GM23338 (cell line): ENCODE data around the gene SDR39U1.

Experiments used
- EZH2 ChIP-seq: fragments of 200-600 bp; sonication (generic); IDR thresholded peaks from one replicate; pipeline ENCODE4 v1.8.0; 2017; ENCODE audit warnings: antibody characterized with exemption, mild to moderate bottlenecking, low read depth; ENCODE audit not compliant: unreplicated experiment
- POLR2AphosphoS5 ChIP-seq: IDR thresholded peaks from 2 replicates; pipeline ENCODE4 v1.6.1; 2016; ENCODE audit warnings: antibody characterized with exemption, low read depth
- TF ChIP-seq, protein P1 (sequence below), 2 experiments: fragments of 200-600 bp in 1 of 2; sonication (generic) in 1 of 2; conservative IDR thresholded peaks; 2 replicates each; pipeline versions ENCODE4 v1.5.1 to v1.6.1; 2016 to 2017; ENCODE audit warnings: antibody characterized with exemption in 2 of 2, low read depth in 2 of 2, mild to moderate bottlenecking in 2 of 2, moderate library complexity in 1 of 2

GRCh38 chr14:24414077-24414476 is 28.5 kb downstream of the SDR39U1 start:
- TF ChIP-seq, protein P1, sequence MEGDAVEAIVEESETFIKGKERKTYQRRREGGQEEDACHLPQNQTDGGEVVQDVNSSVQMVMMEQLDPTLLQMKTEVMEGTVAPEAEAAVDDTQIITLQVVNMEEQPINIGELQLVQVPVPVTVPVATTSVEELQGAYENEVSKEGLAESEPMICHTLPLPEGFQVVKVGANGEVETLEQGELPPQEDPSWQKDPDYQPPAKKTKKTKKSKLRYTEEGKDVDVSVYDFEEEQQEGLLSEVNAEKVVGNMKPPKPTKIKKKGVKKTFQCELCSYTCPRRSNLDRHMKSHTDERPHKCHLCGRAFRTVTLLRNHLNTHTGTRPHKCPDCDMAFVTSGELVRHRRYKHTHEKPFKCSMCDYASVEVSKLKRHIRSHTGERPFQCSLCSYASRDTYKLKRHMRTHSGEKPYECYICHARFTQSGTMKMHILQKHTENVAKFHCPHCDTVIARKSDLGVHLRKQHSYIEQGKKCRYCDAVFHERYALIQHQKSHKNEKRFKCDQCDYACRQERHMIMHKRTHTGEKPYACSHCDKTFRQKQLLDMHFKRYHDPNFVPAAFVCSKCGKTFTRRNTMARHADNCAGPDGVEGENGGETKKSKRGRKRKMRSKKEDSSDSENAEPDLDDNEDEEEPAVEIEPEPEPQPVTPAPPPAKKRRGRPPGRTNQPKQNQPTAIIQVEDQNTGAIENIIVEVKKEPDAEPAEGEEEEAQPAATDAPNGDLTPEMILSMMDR (conservative IDR thresholded peaks at IDR 0.05; ENCODE audit: low read depth in 2 of 2), result no peak
- TF ChIP-seq EZH2 (no peak), POLR2AphosphoS5 (no peak)
